OCI-LY3 (cell line): ENCODE results near the gene FMN1.

Experiments
- EZH2phosphoT487 ChIP-seq: fragments of 200-600 bp; shearing (Covaris generic); IDR thresholded peaks from 2 replicates; pipeline ENCODE4 v1.6.1; 2018; ENCODE audit warnings: antibody characterized with exemption, mixed run types, low read depth
- TF ChIP-seq, protein P1 (sequence below): fragments of 200-600, 300-600 bp; sonication (generic); IDR thresholded peaks from 2 replicates; pipeline ENCODE4 v1.5.1; 2014; ENCODE audit warnings: antibody characterized with exemption, low read length, low read depth

DNA sequence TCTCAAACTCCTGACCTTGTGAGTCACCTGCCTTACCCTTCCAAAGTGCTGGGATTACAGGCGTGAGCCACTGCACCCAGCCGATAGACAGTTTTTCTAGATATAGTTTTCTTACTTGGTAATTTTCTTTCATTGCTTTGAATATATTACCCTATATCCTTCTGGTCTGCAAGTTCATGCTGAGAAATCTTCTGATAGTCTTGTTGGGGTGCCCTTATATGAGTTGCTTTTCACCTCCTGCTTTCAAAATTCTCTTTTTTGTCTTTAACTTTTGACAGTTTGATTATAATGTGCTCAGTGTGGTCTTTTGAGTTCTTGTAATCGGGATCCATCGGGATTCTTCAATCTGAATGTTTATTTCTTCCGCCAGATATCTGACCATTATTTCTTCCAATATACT is 259.4 kb downstream of the FMN1 start:
- TF ChIP-seq EZH2phosphoT487 = no peak
- TF ChIP-seq, protein P1, sequence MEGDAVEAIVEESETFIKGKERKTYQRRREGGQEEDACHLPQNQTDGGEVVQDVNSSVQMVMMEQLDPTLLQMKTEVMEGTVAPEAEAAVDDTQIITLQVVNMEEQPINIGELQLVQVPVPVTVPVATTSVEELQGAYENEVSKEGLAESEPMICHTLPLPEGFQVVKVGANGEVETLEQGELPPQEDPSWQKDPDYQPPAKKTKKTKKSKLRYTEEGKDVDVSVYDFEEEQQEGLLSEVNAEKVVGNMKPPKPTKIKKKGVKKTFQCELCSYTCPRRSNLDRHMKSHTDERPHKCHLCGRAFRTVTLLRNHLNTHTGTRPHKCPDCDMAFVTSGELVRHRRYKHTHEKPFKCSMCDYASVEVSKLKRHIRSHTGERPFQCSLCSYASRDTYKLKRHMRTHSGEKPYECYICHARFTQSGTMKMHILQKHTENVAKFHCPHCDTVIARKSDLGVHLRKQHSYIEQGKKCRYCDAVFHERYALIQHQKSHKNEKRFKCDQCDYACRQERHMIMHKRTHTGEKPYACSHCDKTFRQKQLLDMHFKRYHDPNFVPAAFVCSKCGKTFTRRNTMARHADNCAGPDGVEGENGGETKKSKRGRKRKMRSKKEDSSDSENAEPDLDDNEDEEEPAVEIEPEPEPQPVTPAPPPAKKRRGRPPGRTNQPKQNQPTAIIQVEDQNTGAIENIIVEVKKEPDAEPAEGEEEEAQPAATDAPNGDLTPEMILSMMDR = no peak
